T47D (cell line): Measurements from ENCODE around the gene UQCC5.

Experiments
- DNase-seq, 2 experiments: peaks; one replicate each; pipeline versions ENCODE4 v3.0.0 to v3.0.0-alpha.2; 2011 to 2012; ENCODE audit warnings: low read depth in 1 of 2, low spot score in 1 of 2
- JUND ChIP-seq: IDR thresholded peaks from 2 replicates; pipeline ENCODE4 v1.6.1; 2012; ENCODE audit warnings: low read depth
- in situ Hi-C: cut with HindIII; loops from 2 replicates; pipeline ENCODE4 v1.10.0; 2016; ENCODE audit warnings: low sequenced_read_pairs, low pct_unique_long_range_greater_than_20kb

Gene UQCC5

GRCh38 chr3:52536369-52537164, at the start of gene UQCC5:
UQCC5 (plus strand) TSS chr3:52536605; CDS start chr3:52536756, 151 bp downstream.
- no peak for TF ChIP-seq JUND
- in situ Hi-C loops: no loop called here
- DNase-seq: peak; percentile 96 to 98

- no peak for TF ChIP-seq JUND
- DNase-seq: no peak
- in situ Hi-C loops: no loop called here
These were observed 49.2 kb upstream of the UQCC5 start for GRCh38 chr3:52487050-52487787.

- no peak for DNase-seq
- in situ Hi-C loops: no loop called here
- no peak for TF ChIP-seq JUND
These were observed 48.4 kb upstream of the UQCC5 start for GRCh38 chr3:52487788-52488691.

- in situ Hi-C loops: no loop called here
- TF ChIP-seq JUND: no peak
- DNase-seq: no peak
These were observed 47.7 kb upstream of the UQCC5 start for GRCh38 chr3:52488746-52489145.

GRCh38 chr3:52489453-52489852, 47.0 kb upstream of the UQCC5 start:
- in situ Hi-C loops: no loop called here
- TF ChIP-seq JUND: no peak
- DNase-seq: no peak

GRCh38 chr3:52490035-52490938, 46.1 kb upstream of the UQCC5 start:
- DNase-seq: no peak
- in situ Hi-C loops: no loop called here

GRCh38 chr3:52490939-52491526, 45.4 kb upstream of the UQCC5 start:
- DNase-seq: no peak
- TF ChIP-seq JUND: no peak
- in situ Hi-C loops: no loop called here

More at GRCh38 chr3:52490035-52490938, 46.1 kb upstream of the UQCC5 start:
- TF ChIP-seq JUND: no peak

GRCh38 chr3:52492059-52492458, 44.3 kb upstream of the UQCC5 start:
- DNase-seq: no peak
- in situ Hi-C loops: no loop called here
- TF ChIP-seq JUND: no peak

GRCh38 chr3:52493232-52494017, 43.0 kb upstream of the UQCC5 start:
- no peak for TF ChIP-seq JUND
- in situ Hi-C loops: no loop called here
- DNase-seq: no peak

- TF ChIP-seq JUND: no peak
- in situ Hi-C loops: no loop called here
- DNase-seq: no peak
These were observed 42.0 kb upstream of the UQCC5 start for GRCh38 chr3:52494445-52494844.
